Measurements from ENCODE around the gene SMYD5. TPM values are rescaled to one million over a fixed set of nuclear protein-coding genes. Genes with fewer than 3 reads are reported as not detected.
A peak's percentile ranks its signal among the peaks of the same experiment; 100 is the strongest.

SMYD5 gene
- total RNA-seq, 1 experiment from 2014 or later: 49.4 TPM

DNA sequence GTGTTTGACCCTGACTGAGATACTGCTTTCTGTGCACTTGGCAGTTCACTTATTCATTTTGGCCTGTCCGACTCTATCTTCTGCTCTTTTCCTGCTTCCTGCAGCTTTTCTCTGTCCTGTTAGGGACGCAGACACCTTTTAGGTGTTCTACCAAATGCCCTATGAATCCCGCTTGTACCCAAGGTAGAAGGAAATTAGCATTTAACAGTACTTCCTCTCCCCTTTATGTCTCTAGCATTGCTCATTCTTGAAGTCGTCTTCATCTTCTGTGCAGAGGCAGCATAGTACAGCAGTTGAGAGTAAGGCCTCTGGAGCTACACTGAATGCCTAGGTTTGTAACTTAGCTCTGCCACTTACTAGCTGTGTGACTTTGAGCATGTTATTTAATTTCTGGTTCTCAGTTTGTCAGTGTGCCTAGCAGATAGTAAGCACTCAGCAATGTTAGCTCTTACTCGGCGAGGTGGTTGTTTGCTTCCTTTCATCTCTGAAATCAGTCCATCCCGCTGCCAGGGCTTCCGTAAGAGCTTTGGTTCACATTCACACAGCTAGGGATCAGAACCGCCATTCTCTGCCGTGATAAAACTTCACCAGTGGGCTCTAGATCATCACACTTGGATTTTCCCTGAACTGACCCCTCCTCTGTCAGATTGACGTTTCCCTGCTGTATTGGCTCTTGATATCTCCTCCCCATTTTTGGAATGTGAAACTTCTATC is 21.4 kb downstream of the SMYD5 start:
- ATAC-seq (no peak), DNase-seq (no peak)
- H3K27me3 ChIP-seq (ENCODE audit: low read length): no peaks in the 10 kb centered on the region
- POLR2A ChIA-PET (ENCODE audit: unreplicated experiment): no interaction called here
- peak overlapping the region; percentile 97 for H3K9ac ChIP-seq (ENCODE audit: low read length)
- H3K79me2 ChIP-seq (ENCODE audit: low read length): peaks cover 73% of the 10 kb centered on the region
- CTCF ChIA-PET: no interaction called here
- H3K36me3 ChIP-seq (ENCODE audit: low read depth, low read length): peaks cover 10% of the 10 kb centered on the region; the same call in 1 of the 2 replicates
- peaks cover 15% of the 10 kb centered on the region for H3K4me1 ChIP-seq (ENCODE audit: insufficient read depth, low read length)
- no peak overlapping the region for H3K27ac ChIP-seq (ENCODE audit: low read length)
- H3K9me3 ChIP-seq (ENCODE audit: low read length): no peaks in the 10 kb centered on the region
- peak overlapping the region; percentile 94 for H3K4me3 ChIP-seq (ENCODE audit: low read length)
- TF ChIP-seq EZH2 (IDR thresholded peaks at IDR 0.05; ENCODE audit: low read length, unreplicated experiment): no peak
- no peak for TF ChIP-seq EZH2phosphoT487 (IDR thresholded peaks at IDR 0.05; ENCODE audit: borderline replicate concordance, low read length)
- TF ChIP-seq, protein P1, sequence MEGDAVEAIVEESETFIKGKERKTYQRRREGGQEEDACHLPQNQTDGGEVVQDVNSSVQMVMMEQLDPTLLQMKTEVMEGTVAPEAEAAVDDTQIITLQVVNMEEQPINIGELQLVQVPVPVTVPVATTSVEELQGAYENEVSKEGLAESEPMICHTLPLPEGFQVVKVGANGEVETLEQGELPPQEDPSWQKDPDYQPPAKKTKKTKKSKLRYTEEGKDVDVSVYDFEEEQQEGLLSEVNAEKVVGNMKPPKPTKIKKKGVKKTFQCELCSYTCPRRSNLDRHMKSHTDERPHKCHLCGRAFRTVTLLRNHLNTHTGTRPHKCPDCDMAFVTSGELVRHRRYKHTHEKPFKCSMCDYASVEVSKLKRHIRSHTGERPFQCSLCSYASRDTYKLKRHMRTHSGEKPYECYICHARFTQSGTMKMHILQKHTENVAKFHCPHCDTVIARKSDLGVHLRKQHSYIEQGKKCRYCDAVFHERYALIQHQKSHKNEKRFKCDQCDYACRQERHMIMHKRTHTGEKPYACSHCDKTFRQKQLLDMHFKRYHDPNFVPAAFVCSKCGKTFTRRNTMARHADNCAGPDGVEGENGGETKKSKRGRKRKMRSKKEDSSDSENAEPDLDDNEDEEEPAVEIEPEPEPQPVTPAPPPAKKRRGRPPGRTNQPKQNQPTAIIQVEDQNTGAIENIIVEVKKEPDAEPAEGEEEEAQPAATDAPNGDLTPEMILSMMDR (conservative IDR thresholded peaks at IDR 0.05; ENCODE audit: low read depth, low read length): no peak
- no peak overlapping the region for H2AFZ ChIP-seq (ENCODE audit: low read length)
- H3F3A ChIP-seq (ENCODE audit: low read length, unreplicated experiment): no peaks in the 10 kb centered on the region
- no TSS peak for BruUV-seq (replicated peaks)
- intact Hi-C loops (cut with micrococcal nuclease): no loop called here
- H4K20me1 ChIP-seq (ENCODE audit: low read length): peaks cover 53% of the 10 kb centered on the region
- H3K4me2 ChIP-seq (ENCODE audit: low read length): peak overlapping the region; percentile 99
- H3K9me2 ChIP-seq (replicated peaks; ENCODE audit: low read length): no peaks in the 10 kb centered on the region

DNA sequence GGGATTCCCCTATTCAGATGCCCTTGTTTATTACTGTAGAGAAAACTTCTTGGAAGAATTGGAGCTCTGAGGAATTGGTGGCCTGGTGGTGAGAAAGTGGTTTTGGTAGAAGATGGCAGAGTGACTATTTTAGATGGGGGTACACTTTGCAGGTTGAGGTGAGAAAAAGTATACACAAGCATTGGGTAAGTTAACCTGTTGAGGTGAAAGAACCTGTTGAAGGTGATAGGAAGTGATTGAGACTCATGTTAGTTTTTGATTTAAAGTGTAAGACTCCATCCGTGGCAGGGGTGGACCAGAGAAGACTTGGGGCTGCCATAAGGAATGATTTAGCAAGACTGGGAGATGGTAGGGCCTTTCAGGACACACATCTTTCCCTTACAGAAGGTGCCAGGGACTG is 23.1 kb downstream of the SMYD5 start:
- Histone ChIP-seq H3F3A (ENCODE audit: low read length, unreplicated experiment) (no peaks in the 10 kb centered on the region), H3K36me3 (ENCODE audit: low read depth, low read length) (peaks cover 20% of the 10 kb centered on the region), H4K20me1 (ENCODE audit: low read length) (peaks cover 58% of the 10 kb centered on the region), H3K27ac (ENCODE audit: low read length) (no peak overlapping the region), H3K79me2 (ENCODE audit: low read length) (peaks cover 83% of the 10 kb centered on the region), H3K9me3 (ENCODE audit: low read length) (no peaks in the 10 kb centered on the region), H3K9ac (ENCODE audit: low read length) (no peak overlapping the region), H3K9me2 (replicated peaks; ENCODE audit: low read length) (no peaks in the 10 kb centered on the region), H3K4me2 (ENCODE audit: low read length) (0 out of 2 replicates have a peak overlapping the region, but pooled peaks have one; percentile 5), H3K27me3 (ENCODE audit: low read length) (no peaks in the 10 kb centered on the region), H3K4me3 (ENCODE audit: low read length) (no peak overlapping the region), H2AFZ (ENCODE audit: low read length) (no peak overlapping the region), H3K4me1 (ENCODE audit: insufficient read depth, low read length) (peaks cover 15% of the 10 kb centered on the region)
- intact Hi-C loops (cut with micrococcal nuclease): no loop called here
- no TSS peak for BruUV-seq (replicated peaks)
- CTCF ChIA-PET: no interaction called here
- TF ChIP-seq EZH2 (IDR thresholded peaks at IDR 0.05; ENCODE audit: low read length, unreplicated experiment) (no peak), EZH2phosphoT487 (IDR thresholded peaks at IDR 0.05; ENCODE audit: borderline replicate concordance, low read length) (no peak)
- TF ChIP-seq, protein P1 (conservative IDR thresholded peaks at IDR 0.05; ENCODE audit: low read depth, low read length): no peak
- POLR2A ChIA-PET (ENCODE audit: unreplicated experiment): no interaction called here
- no peak for ATAC-seq
- DNase-seq: no peak

DNA sequence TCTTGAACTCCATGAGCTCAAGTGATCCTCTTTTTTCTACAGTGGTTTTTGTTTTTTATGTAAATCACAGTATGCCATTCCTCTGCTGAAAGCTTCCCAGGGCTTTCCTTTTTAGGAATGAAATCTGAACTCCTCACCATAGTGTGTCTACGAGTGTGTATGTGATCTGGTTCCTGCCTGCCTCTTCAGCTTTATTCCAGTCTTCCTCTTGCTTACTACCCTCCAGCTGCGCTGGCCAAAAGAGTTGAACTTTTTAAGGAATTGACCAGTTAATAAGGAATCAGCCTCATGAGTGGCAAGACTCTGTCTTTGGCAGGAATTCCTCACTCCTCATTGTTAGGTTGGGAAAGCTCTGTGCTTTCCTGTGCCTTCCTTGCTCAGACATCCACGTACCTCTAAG is 24.1 kb downstream of the SMYD5 start:
- DNase-seq (no peak), ATAC-seq (no peak)
- H3K9me3 ChIP-seq (ENCODE audit: low read length): no peaks in the 10 kb centered on the region
- intact Hi-C loops (cut with micrococcal nuclease): no loop called here
- CTCF ChIA-PET: no interaction called here
- H3K4me3 ChIP-seq (ENCODE audit: low read length): no peak overlapping the region
- POLR2A ChIA-PET (ENCODE audit: unreplicated experiment): no interaction called here
- peaks cover 27% of the 10 kb centered on the region for H3K36me3 ChIP-seq (ENCODE audit: low read depth, low read length)
- H3K4me1 ChIP-seq (ENCODE audit: insufficient read depth, low read length): peaks cover 10% of the 10 kb centered on the region
- peaks cover 63% of the 10 kb centered on the region for H4K20me1 ChIP-seq (ENCODE audit: low read length)
- H3F3A ChIP-seq (ENCODE audit: low read length, unreplicated experiment): no peaks in the 10 kb centered on the region
- TF ChIP-seq EZH2phosphoT487 (IDR thresholded peaks at IDR 0.05; ENCODE audit: borderline replicate concordance, low read length): no peak
- TF ChIP-seq, protein P1 (conservative IDR thresholded peaks at IDR 0.05; ENCODE audit: low read depth, low read length): no peak
- no peak for TF ChIP-seq EZH2 (IDR thresholded peaks at IDR 0.05; ENCODE audit: low read length, unreplicated experiment)
- peaks cover 84% of the 10 kb centered on the region for H3K79me2 ChIP-seq (ENCODE audit: low read length)
- no peaks in the 10 kb centered on the region for H3K9me2 ChIP-seq (replicated peaks; ENCODE audit: low read length)
- BruUV-seq (replicated peaks): no TSS peak
- H3K9ac ChIP-seq (ENCODE audit: low read length): no peak overlapping the region
- no peak overlapping the region for H3K27ac ChIP-seq (ENCODE audit: low read length)
- H3K4me2 ChIP-seq (ENCODE audit: low read length): no peak overlapping the region
- no peaks in the 10 kb centered on the region for H3K27me3 ChIP-seq (ENCODE audit: low read length)
- H2AFZ ChIP-seq (ENCODE audit: low read length): no peak overlapping the region
